HepG2 (cell line): ENCODE data around the gene COPZ2. TPM values are rescaled to one million over a fixed set of nuclear protein-coding genes. Genes with fewer than 3 reads are reported as not detected.

Experiments used
- ARID2 ChIP-seq: sonication (generic); formaldehyde crosslinking; IDR thresholded peaks from 2 replicates; pipeline ENCODE4 v1.8.1; 2022; ENCODE audit warnings: mild to moderate bottlenecking, missing genetic modification reagents, borderline replicate concordance
- CCAR2 ChIP-seq: fragments of 200-400 bp; formaldehyde crosslinking; optimal IDR thresholded peaks from 2 replicates; pipeline ENCODE3; 2018; ENCODE audit warnings: low read depth, mild to moderate bottlenecking, low read length, moderate library complexity
- CENPT ChIP-seq: sonication (generic); formaldehyde crosslinking; IDR thresholded peaks from 2 replicates; pipeline ENCODE4 v1.8.0; 2022; ENCODE audit warnings: low read depth, mild to moderate bottlenecking, moderate library complexity, missing genetic modification reagents
- CHCHD3 ChIP-seq: sonication (generic); formaldehyde crosslinking; IDR thresholded peaks from 2 replicates; pipeline ENCODE4 v1.8.0; 2022; ENCODE audit warnings: mild to moderate bottlenecking, missing genetic modification reagents, moderate library complexity
- ELF3 ChIP-seq: IDR thresholded peaks from 2 replicates; pipeline ENCODE4 v1.6.1; 2016; ENCODE audit warnings: missing genetic modification reagents, missing compliant biosample characterization
- FOXK1 ChIP-seq: sonication (generic); formaldehyde crosslinking; IDR thresholded peaks from 2 replicates; pipeline ENCODE4 v1.4.0; 2020; ENCODE audit warnings: low read depth, missing genetic modification reagents, borderline replicate concordance
- GPN1 ChIP-seq: sonication (generic); formaldehyde crosslinking; IDR thresholded peaks from 2 replicates; pipeline ENCODE4 v1.5.1; 2020; ENCODE audit warnings: missing genetic modification reagents, borderline replicate concordance
- LRRFIP1 ChIP-seq: sonication (generic); formaldehyde crosslinking; conservative IDR thresholded peaks from 2 replicates; pipeline ENCODE4 v1.4.0; 2020; ENCODE audit warnings: missing genetic modification reagents
- MED13 ChIP-seq: sonication (generic); formaldehyde crosslinking; IDR thresholded peaks from 2 replicates; pipeline ENCODE4 v1.5.0; 2020; ENCODE audit warnings: missing genetic modification reagents
- MXI1 ChIP-seq: IDR thresholded peaks from 3 replicates; pipeline ENCODE4 v1.6.1; 2012; ENCODE audit warnings: low read depth, low read length, inconsistent platforms, borderline replicate concordance
- RBAK ChIP-seq: sonication (generic); formaldehyde crosslinking; IDR thresholded peaks from 2 replicates; pipeline ENCODE4 v1.5.1; 2020; ENCODE audit warnings: mild to moderate bottlenecking, missing genetic modification reagents
- RFXANK ChIP-seq: IDR thresholded peaks from 2 replicates; pipeline ENCODE4 v1.6.1; 2016
- ZBTB1 ChIP-seq: sonication (generic); formaldehyde crosslinking; IDR thresholded peaks from 2 replicates; pipeline ENCODE4 v1.4.0; 2020; ENCODE audit warnings: missing genetic modification reagents, borderline replicate concordance
- ZNF207 ChIP-seq: fragments of 450-650 bp; IDR thresholded peaks from 2 replicates; pipeline ENCODE4 v1.6.1; 2016; ENCODE audit warnings: antibody characterized with exemption, borderline replicate concordance
- ZNF235 ChIP-seq: sonication (generic); formaldehyde crosslinking; IDR thresholded peaks from 2 replicates; pipeline ENCODE4 v1.8.1; 2023; ENCODE audit warnings: mild to moderate bottlenecking, missing genetic modification reagents, borderline replicate concordance
- ZNF275 ChIP-seq: sonication (generic); formaldehyde crosslinking; IDR thresholded peaks from 2 replicates; pipeline ENCODE4 v1.8.0; 2022; ENCODE audit warnings: missing genetic modification reagents, mild to moderate bottlenecking, inconsistent platforms, borderline replicate concordance
- ZNF430 ChIP-seq: sonication (generic); formaldehyde crosslinking; IDR thresholded peaks from 2 replicates; pipeline ENCODE4 v1.9.0; 2021; ENCODE audit warnings: mild to moderate bottlenecking, missing genetic modification reagents
- ZNF510 ChIP-seq: sonication (generic); formaldehyde crosslinking; IDR thresholded peaks from 2 replicates; pipeline ENCODE4 v1.4.0; 2020; ENCODE audit warnings: low read depth, mild to moderate bottlenecking, missing genetic modification reagents
- ZNF572 ChIP-seq: sonication (generic); formaldehyde crosslinking; IDR thresholded peaks from 2 replicates; pipeline ENCODE4 v1.5.1; 2020; ENCODE audit warnings: mild to moderate bottlenecking, missing genetic modification reagents
- polyA plus RNA-seq, 8 experiments: library from polyadenylated mRNA; depleted of rRNA in 3 of 8; stranded (reverse) in 7 of 8; unstranded in 1 of 8; fragments of >200 nt; fragmentation: Illumina TruSeq in 4 of 8; extraction: Trizol in 4 of 8; gene quantifications; 2 replicates each; pipeline versions ENCODE4 v1.2.1 to v1.2.3, GENCODE V29; 2011 to 2016; ENCODE audit warnings: low read depth in 4 of 8, missing spikeins in 1 of 8, mixed read lengths in 1 of 8; ENCODE audit not compliant: insufficient read depth in 1 of 8
- total RNA-seq, 5 experiments: library from RNA; depleted of rRNA; stranded (reverse); fragments of >200 nt; fragmentation: Illumina TruSeq; extraction: Trizol; gene quantifications; 2 replicates each; pipeline ENCODE4 v1.2.3, GENCODE V29; 2016; ENCODE audit warnings: low read depth in 1 of 5
- TF ChIP-seq, protein P1 (sequence below): sonication (generic); formaldehyde crosslinking; IDR thresholded peaks from 2 replicates; pipeline ENCODE4 v1.4.0; 2020; ENCODE audit warnings: missing genetic modification reagents, borderline replicate concordance
- TF ChIP-seq, protein P2 (sequence below): sonication (generic); formaldehyde crosslinking; IDR thresholded peaks from 2 replicates; pipeline ENCODE4 v1.4.0; 2020; ENCODE audit warnings: missing genetic modification reagents

COPZ2 gene
- total and polyA plus RNA-seq, 2 of the 13 experiments (the other 11 are each of a cell fraction or from before 2014, with no cell fraction given) = 0.61 to 1.5 TPM

- TF ChIP-seq ELF3 (CRISPR knock-in tag) = peak; percentile 53; the same call in 1 of the 2 replicates
- peak; percentile 88 for TF ChIP-seq MED13 (CRISPR knock-in tag)
- TF ChIP-seq ZNF275 (CRISPR knock-in tag) = 0 out of 2 replicates have a peak, but pooled peaks have one; percentile 85
- peak; percentile 38; the same call in 1 of the 2 replicates for TF ChIP-seq LRRFIP1 (CRISPR knock-in tag)
- no peak for TF ChIP-seq ZNF207
- TF ChIP-seq CCAR2 = no peak
- TF ChIP-seq CENPT (CRISPR knock-in tag) = no peak
- no peak for TF ChIP-seq RFXANK (CRISPR knock-in tag)
- TF ChIP-seq, protein P1, sequence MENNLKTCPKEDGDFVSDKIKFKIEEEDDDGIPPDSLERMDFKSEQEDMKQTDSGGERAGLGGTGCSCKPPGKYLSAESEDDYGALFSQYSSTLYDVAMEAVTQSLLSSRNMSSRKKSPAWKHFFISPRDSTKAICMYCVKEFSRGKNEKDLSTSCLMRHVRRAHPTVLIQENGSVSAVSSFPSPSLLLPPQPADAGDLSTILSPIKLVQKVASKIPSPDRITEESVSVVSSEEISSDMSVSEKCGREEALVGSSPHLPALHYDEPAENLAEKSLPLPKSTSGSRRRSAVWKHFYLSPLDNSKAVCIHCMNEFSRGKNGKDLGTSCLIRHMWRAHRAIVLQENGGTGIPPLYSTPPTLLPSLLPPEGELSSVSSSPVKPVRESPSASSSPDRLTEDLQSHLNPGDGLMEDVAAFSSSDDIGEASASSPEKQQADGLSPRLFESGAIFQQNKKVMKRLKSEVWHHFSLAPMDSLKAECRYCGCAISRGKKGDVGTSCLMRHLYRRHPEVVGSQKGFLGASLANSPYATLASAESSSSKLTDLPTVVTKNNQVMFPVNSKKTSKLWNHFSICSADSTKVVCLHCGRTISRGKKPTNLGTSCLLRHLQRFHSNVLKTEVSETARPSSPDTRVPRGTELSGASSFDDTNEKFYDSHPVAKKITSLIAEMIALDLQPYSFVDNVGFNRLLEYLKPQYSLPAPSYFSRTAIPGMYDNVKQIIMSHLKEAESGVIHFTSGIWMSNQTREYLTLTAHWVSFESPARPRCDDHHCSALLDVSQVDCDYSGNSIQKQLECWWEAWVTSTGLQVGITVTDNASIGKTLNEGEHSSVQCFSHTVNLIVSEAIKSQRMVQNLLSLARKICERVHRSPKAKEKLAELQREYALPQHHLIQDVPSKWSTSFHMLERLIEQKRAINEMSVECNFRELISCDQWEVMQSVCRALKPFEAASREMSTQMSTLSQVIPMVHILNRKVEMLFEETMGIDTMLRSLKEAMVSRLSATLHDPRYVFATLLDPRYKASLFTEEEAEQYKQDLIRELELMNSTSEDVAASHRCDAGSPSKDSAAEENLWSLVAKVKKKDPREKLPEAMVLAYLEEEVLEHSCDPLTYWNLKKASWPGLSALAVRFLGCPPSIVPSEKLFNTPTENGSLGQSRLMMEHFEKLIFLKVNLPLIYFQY (CRISPR knock-in tag) = peak; percentile 73; the same call in 1 of the 2 replicates
- TF ChIP-seq ARID2 (CRISPR knock-in tag) = no peak
- TF ChIP-seq FOXK1 (CRISPR knock-in tag) = peak; percentile 46
- TF ChIP-seq, protein P2, sequence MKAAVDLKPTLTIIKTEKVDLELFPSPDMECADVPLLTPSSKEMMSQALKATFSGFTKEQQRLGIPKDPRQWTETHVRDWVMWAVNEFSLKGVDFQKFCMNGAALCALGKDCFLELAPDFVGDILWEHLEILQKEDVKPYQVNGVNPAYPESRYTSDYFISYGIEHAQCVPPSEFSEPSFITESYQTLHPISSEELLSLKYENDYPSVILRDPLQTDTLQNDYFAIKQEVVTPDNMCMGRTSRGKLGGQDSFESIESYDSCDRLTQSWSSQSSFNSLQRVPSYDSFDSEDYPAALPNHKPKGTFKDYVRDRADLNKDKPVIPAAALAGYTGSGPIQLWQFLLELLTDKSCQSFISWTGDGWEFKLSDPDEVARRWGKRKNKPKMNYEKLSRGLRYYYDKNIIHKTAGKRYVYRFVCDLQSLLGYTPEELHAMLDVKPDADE = 0 out of 2 replicates have a peak, but pooled peaks have one; percentile 63
- no peak for TF ChIP-seq RBAK (CRISPR knock-in tag)
- TF ChIP-seq GPN1 = no peak
- no peak; the same call in 1 of the 3 replicates for TF ChIP-seq MXI1
- TF ChIP-seq ZNF235 (CRISPR knock-in tag) = peak; percentile 93
- peak; percentile 56; the same call in 1 of the 2 replicates for TF ChIP-seq ZNF510
- peak; percentile 88; the same call in 1 of the 2 replicates for TF ChIP-seq ZNF430 (CRISPR knock-in tag)
- TF ChIP-seq CHCHD3 (CRISPR knock-in tag) = peak; percentile 83; the same call in 1 of the 2 replicates
- TF ChIP-seq ZBTB1 (CRISPR knock-in tag) = no peak
- peak; percentile 17; the same call in 1 of the 2 replicates for TF ChIP-seq ZNF572 (CRISPR knock-in tag)
Observed at GRCh38 chr17:48048384-48049126, 11.0 kb upstream of the COPZ2 start (continued).
